OCI-LY1 (cell line): Measurements from ENCODE around the gene TRIP12.

Experiments
- CTCF ChIP-seq: fragments of 200-600 bp; sonication (generic), shearing (Covaris generic); IDR thresholded peaks from 2 replicates; pipeline ENCODE4 v1.5.1; 2017; ENCODE audit warnings: mild to moderate bottlenecking, antibody characterized with exemption, low read length, moderate library complexity, mixed read lengths
- EZH2 ChIP-seq: fragments of 200-600 bp; sonication (generic), shearing (Covaris generic); IDR thresholded peaks from 2 replicates; pipeline ENCODE4 v1.8.0; 2017; ENCODE audit warnings: borderline replicate concordance, mixed run types, mild to moderate bottlenecking, antibody characterized with exemption, low read length, moderate library complexity, mixed read lengths

- TF ChIP-seq EZH2 (no peak), CTCF (no peak)
These were observed 156.1 kb downstream of the TRIP12 start for GRCh38 chr2:229765721-229766120.
